SH-SY5Y (cell line): ENCODE measurements around the gene COL20A1.

Source experiments
- GATA2 ChIP-seq: IDR thresholded peaks from 2 replicates; pipeline ENCODE4 v1.6.1; 2011; ENCODE audit warnings: mild to moderate bottlenecking, low read depth, low read length
- GATA3 ChIP-seq: IDR thresholded peaks from 2 replicates; pipeline ENCODE4 v1.6.1; 2011; ENCODE audit warnings: low read depth, mild to moderate bottlenecking, low read length, moderate library complexity

DNA sequence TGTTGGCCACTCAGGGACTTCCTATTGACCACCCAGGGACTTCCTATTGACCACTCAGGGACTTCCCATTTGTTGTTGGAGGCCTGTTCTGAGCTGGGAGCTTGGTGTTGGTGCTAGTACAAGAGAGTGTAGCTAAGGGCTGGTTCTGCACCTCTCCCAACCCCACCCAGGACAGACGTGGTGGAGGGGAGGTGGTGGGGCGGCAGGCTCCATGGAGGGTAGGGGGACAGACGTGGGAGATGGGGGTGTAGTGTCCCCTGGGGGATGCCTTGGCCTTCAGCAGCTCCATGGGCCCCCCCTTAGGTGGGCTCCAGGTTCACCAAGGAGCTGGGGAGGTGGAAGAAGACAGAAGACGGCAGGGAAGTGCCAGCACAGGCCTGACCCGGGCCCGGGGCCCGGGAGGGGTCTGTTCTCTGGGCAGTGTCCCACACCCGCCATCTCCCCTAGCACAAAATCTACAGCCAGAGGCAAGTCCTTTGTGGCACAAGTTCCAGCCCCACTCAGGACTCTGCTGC, 34.3 kb downstream of the COL20A1 start:
- no peak for TF ChIP-seq GATA3
- TF ChIP-seq GATA2 = no peak
